ENCODE measurements around the gene ADAD2. TPM values are rescaled to one million over a fixed set of nuclear protein-coding genes. Genes with fewer than 3 reads are reported as not detected.

The ADAD2 gene
- total and polyA plus RNA-seq, 9 of the 15 experiments (the other 6 are each of a cell fraction or from before 2014, with no cell fraction given): 0.07 TPM; not detected in 8

DNA sequence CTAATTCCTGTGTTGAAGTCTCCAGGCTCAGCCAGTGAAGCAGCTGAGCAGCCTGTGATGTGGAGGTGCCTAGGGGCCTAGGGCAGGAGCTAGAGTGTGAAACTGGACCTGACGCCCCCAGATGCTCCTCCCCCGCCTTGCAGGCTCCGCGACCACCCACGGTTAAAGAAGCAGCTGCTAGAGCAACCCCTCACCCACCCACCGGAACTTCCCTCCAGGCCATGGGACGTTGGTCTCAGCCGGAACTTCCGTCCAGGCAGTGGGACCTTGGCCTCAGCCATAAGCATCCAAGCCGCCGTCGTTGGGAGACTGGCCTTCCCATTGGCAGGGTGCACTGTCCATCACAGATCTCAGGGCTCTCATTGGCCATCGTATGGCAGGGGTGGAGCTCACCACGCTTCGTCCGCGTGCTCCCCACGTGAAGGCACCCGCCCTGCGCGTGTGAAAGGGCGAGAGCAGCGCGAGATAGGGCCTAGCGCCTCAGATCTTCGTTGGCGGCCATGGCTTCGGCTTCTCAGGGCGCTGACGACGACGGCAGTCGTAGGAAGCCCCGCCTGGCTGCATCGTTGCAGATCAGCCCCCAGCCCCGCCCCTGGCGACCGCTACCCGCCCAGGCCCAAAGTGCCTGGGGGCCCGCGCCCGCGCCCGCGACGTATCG is at the start of gene ADAD2 (continued):
- TF ChIP-seq, protein P1, sequence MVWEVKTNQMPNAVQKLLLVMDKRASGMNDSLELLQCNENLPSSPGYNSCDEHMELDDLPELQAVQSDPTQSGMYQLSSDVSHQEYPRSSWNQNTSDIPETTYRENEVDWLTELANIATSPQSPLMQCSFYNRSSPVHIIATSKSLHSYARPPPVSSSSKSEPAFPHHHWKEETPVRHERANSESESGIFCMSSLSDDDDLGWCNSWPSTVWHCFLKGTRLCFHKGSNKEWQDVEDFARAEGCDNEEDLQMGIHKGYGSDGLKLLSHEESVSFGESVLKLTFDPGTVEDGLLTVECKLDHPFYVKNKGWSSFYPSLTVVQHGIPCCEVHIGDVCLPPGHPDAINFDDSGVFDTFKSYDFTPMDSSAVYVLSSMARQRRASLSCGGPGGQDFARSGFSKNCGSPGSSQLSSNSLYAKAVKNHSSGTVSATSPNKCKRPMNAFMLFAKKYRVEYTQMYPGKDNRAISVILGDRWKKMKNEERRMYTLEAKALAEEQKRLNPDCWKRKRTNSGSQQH (CRISPR knock-in tag; IDR thresholded peaks at IDR 0.05): no peak
- TF ChIP-seq HMG20B (CRISPR knock-in tag; IDR thresholded peaks at IDR 0.05) (no peak), ZNF717 (CRISPR knock-in tag; IDR thresholded peaks at IDR 0.05) (no peak), ZNF764 (CRISPR knock-in tag; IDR thresholded peaks at IDR 0.05; ENCODE audit: low read depth) (no peak), KAT8 (IDR thresholded peaks at IDR 0.05; ENCODE audit: low read depth) (no peak), EGR1 (conservative IDR thresholded peaks at IDR 0.05) (peak; percentile 43), FUS (optimal IDR thresholded peaks at IDR 0.05; ENCODE audit: low read depth, low read length) (no peak), ZNF140 (CRISPR knock-in tag; IDR thresholded peaks at IDR 0.05) (no peak), CBX3 (IDR thresholded peaks at IDR 0.05; ENCODE audit: borderline replicate concordance in 1 of 2, low read length in 2 of 2) (peak in 1 of 2 experiments; percentile 41; a peak in 1 of 3 replicates), POLR3A (IDR thresholded peaks at IDR 0.05; ENCODE audit: borderline replicate concordance, extremely low read depth, insufficient read depth, insufficient read length) (no peak), PURB (CRISPR knock-in tag; IDR thresholded peaks at IDR 0.05; ENCODE audit: low read depth) (no peak), ZNF41 (CRISPR knock-in tag; conservative IDR thresholded peaks at IDR 0.05) (no peak), ZNF431 (CRISPR knock-in tag; IDR thresholded peaks at IDR 0.05) (no peak), KAT7 (CRISPR knock-in tag; IDR thresholded peaks at IDR 0.05; ENCODE audit: borderline replicate concordance) (no peak), NEUROD1 (IDR thresholded peaks at IDR 0.05; ENCODE audit: borderline replicate concordance, low read depth, low read length, partially characterized antibody) (no peak)
- TF ChIP-seq, protein P2, sequence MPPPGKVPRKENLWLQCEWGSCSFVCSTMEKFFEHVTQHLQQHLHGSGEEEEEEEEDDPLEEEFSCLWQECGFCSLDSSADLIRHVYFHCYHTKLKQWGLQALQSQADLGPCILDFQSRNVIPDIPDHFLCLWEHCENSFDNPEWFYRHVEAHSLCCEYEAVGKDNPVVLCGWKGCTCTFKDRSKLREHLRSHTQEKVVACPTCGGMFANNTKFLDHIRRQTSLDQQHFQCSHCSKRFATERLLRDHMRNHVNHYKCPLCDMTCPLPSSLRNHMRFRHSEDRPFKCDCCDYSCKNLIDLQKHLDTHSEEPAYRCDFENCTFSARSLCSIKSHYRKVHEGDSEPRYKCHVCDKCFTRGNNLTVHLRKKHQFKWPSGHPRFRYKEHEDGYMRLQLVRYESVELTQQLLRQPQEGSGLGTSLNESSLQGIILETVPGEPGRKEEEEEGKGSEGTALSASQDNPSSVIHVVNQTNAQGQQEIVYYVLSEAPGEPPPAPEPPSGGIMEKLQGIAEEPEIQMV (tag; conservative IDR thresholded peaks at IDR 0.05; ENCODE audit: low read depth): no peak
- TF ChIP-seq, protein P3, sequence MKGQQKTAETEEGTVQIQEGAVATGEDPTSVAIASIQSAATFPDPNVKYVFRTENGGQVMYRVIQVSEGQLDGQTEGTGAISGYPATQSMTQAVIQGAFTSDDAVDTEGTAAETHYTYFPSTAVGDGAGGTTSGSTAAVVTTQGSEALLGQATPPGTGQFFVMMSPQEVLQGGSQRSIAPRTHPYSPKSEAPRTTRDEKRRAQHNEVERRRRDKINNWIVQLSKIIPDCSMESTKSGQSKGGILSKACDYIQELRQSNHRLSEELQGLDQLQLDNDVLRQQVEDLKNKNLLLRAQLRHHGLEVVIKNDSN (CRISPR knock-in tag; IDR thresholded peaks at IDR 0.05): peak; percentile 51; the same call in 1 of the 2 replicates
- TF ChIP-seq, protein P4, sequence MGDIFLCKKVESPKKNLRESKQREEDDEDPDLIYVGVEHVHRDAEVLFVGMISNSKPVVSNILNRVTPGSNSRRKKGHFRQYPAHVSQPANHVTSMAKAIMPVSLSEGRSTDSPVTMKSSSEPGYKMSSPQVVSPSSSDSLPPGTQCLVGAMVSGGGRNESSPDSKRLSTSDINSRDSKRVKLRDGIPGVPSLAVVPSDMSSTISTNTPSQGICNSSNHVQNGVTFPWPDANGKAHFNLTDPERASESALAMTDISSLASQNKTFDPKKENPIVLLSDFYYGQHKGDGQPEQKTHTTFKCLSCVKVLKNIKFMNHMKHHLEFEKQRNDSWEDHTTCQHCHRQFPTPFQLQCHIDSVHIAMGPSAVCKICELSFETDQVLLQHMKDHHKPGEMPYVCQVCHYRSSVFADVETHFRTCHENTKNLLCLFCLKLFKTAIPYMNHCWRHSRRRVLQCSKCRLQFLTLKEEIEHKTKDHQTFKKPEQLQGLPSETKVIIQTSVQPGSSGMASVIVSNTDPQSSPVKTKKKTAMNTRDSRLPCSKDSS (IDR thresholded peaks at IDR 0.05; ENCODE audit: low read depth, partially characterized antibody): no peak
- TF ChIP-seq, protein P5, sequence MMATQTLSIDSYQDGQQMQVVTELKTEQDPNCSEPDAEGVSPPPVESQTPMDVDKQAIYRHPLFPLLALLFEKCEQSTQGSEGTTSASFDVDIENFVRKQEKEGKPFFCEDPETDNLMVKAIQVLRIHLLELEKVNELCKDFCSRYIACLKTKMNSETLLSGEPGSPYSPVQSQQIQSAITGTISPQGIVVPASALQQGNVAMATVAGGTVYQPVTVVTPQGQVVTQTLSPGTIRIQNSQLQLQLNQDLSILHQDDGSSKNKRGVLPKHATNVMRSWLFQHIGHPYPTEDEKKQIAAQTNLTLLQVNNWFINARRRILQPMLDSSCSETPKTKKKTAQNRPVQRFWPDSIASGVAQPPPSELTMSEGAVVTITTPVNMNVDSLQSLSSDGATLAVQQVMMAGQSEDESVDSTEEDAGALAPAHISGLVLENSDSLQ (IDR thresholded peaks at IDR 0.05): peak; percentile 98

All from K562 (cell line).